ENCODE measurements around the gene FERMT1. TPM values are rescaled to one million over a fixed set of nuclear protein-coding genes. Genes with fewer than 3 reads are reported as not detected.

Gene FERMT1
- total RNA-seq, 1 donor from 2014 or later, result 1.3 TPM

- no peak overlapping the region for H3K4me3 ChIP-seq
- H3K36me3 ChIP-seq, result no peaks in the 10 kb centered on the region
- H3K4me1 ChIP-seq, result peaks cover 37% of the 10 kb centered on the region
- no peak for DNase-seq (ENCODE audit: low spot score)
- no peak overlapping the region for H3K9ac ChIP-seq
- H2AFZ ChIP-seq (replicated peaks), result no peak overlapping the region
- peak overlapping the region; percentile 2 for H3K4me2 ChIP-seq
- H3K27ac ChIP-seq, result no peak overlapping the region
- no peaks in the 10 kb centered on the region for H3K9me3 Mint-ChIP-seq
- no peaks in the 10 kb centered on the region for H3K79me2 ChIP-seq (ENCODE audit: low read depth)
- H3K4me3 Mint-ChIP-seq, result no peak overlapping the region
- TF ChIP-seq EZH2phosphoT487 (IDR thresholded peaks at IDR 0.05) (no peak), EZH2 (IDR thresholded peaks at IDR 0.05) (no peak)
- TF ChIP-seq, protein P1, sequence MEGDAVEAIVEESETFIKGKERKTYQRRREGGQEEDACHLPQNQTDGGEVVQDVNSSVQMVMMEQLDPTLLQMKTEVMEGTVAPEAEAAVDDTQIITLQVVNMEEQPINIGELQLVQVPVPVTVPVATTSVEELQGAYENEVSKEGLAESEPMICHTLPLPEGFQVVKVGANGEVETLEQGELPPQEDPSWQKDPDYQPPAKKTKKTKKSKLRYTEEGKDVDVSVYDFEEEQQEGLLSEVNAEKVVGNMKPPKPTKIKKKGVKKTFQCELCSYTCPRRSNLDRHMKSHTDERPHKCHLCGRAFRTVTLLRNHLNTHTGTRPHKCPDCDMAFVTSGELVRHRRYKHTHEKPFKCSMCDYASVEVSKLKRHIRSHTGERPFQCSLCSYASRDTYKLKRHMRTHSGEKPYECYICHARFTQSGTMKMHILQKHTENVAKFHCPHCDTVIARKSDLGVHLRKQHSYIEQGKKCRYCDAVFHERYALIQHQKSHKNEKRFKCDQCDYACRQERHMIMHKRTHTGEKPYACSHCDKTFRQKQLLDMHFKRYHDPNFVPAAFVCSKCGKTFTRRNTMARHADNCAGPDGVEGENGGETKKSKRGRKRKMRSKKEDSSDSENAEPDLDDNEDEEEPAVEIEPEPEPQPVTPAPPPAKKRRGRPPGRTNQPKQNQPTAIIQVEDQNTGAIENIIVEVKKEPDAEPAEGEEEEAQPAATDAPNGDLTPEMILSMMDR (IDR thresholded peaks at IDR 0.05), result no peak
- H3K27me3 Mint-ChIP-seq (ENCODE audit: insufficient read depth, low read depth), result peaks cover 23% of the 10 kb centered on the region
- H4K20me1 ChIP-seq (ENCODE audit: low read depth), result no peaks in the 10 kb centered on the region
- H3K36me3 Mint-ChIP-seq, result no peaks in the 10 kb centered on the region
- H3K27ac Mint-ChIP-seq, result no peak overlapping the region
- peaks cover 20% of the 10 kb centered on the region for H3F3A ChIP-seq (ENCODE audit: low read depth)
- H3K9me3 ChIP-seq (ENCODE audit: low read depth), result no peaks in the 10 kb centered on the region
- peaks cover 5% of the 10 kb centered on the region for H3K4me1 Mint-ChIP-seq
- peaks cover 40% of the 10 kb centered on the region for H3K27me3 ChIP-seq
These were observed 2.3 kb downstream of the FERMT1 start for GRCh38 chr20:6120491-6120988.

GRCh38 chr20:6116758-6117157, 6.1 kb downstream of the FERMT1 start:
- no peak overlapping the region for H3K27ac ChIP-seq
- H3K4me1 ChIP-seq, result peaks cover 18% of the 10 kb centered on the region
- TF ChIP-seq EZH2phosphoT487 (IDR thresholded peaks at IDR 0.05) (no peak), EZH2 (IDR thresholded peaks at IDR 0.05) (no peak)
- TF ChIP-seq, protein P1 (IDR thresholded peaks at IDR 0.05), result no peak
- no peaks in the 10 kb centered on the region for H3K79me2 ChIP-seq (ENCODE audit: low read depth)
- Mint-ChIP-seq H3K4me1 (peaks cover 3% of the 10 kb centered on the region), H3K4me3 (no peak overlapping the region), H3K9me3 (peaks cover 14% of the 10 kb centered on the region), H3K27me3 (ENCODE audit: insufficient read depth, low read depth) (peaks cover 6% of the 10 kb centered on the region), H3K36me3 (no peaks in the 10 kb centered on the region), H3K27ac (no peak overlapping the region)
- no peaks in the 10 kb centered on the region for H3K36me3 ChIP-seq
- H3F3A ChIP-seq (ENCODE audit: low read depth), result peaks cover 4% of the 10 kb centered on the region
- no peaks in the 10 kb centered on the region for H4K20me1 ChIP-seq (ENCODE audit: low read depth)
- no peak overlapping the region for H2AFZ ChIP-seq (replicated peaks)
- no peak overlapping the region for H3K9ac ChIP-seq
- no peak overlapping the region for H3K4me2 ChIP-seq
- DNase-seq (ENCODE audit: low spot score), result no peak
- peaks cover 11% of the 10 kb centered on the region for H3K27me3 ChIP-seq
- H3K4me3 ChIP-seq, result no peak overlapping the region
- H3K9me3 ChIP-seq (ENCODE audit: low read depth), result no peaks in the 10 kb centered on the region

DNA sequence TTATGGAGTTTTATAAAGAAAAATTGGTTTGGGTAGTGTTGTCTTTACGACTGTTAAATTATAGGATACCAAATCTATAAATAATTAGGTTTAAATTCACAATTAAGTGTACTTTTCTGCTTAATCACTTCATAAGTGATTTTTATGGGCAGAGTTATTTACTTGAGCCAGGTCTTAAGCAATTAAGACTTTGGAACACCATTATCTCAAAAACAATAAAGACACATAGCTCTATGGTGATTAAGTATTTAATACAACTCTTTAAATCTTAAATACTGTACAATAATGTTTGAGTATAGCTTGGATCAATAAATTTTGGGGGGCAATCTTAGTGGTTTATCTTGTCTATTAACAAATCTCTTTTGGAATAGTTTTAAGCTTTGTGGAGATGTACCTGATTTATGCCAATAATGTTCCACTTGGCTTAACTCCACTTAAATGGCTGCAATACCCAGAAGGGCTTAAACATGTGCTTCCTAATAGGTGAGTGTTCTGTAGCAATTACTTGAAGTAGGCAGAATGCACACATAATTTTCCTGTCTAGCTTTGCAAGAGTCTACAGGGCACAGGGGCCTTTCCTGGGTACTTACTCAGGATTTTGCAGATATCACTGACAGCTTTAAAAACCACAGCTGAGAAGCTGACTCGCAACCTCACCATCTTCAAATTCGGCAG, 7.5 kb downstream of the FERMT1 start:
- no peak overlapping the region for H3K4me3 Mint-ChIP-seq
- Histone ChIP-seq H3K4me1 (peaks cover 11% of the 10 kb centered on the region), H3F3A (ENCODE audit: low read depth) (no peaks in the 10 kb centered on the region), H3K9ac (no peak overlapping the region), H3K79me2 (ENCODE audit: low read depth) (no peaks in the 10 kb centered on the region), H3K9me3 (ENCODE audit: low read depth) (no peaks in the 10 kb centered on the region), H3K27me3 (no peaks in the 10 kb centered on the region), H3K4me2 (no peak overlapping the region), H4K20me1 (ENCODE audit: low read depth) (no peaks in the 10 kb centered on the region), H3K27ac (no peak overlapping the region), H3K36me3 (no peaks in the 10 kb centered on the region), H3K4me3 (no peak overlapping the region), H2AFZ (replicated peaks) (no peak overlapping the region)
- H3K36me3 Mint-ChIP-seq, result no peaks in the 10 kb centered on the region
- no peaks in the 10 kb centered on the region for H3K27me3 Mint-ChIP-seq (ENCODE audit: insufficient read depth, low read depth)
- peaks cover 16% of the 10 kb centered on the region for H3K9me3 Mint-ChIP-seq
- no peak overlapping the region for H3K27ac Mint-ChIP-seq
- DNase-seq (ENCODE audit: low spot score), result no peak
- peaks cover 3% of the 10 kb centered on the region for H3K4me1 Mint-ChIP-seq
- TF ChIP-seq EZH2 (IDR thresholded peaks at IDR 0.05) (no peak), EZH2phosphoT487 (IDR thresholded peaks at IDR 0.05) (no peak)
- TF ChIP-seq, protein P1 (IDR thresholded peaks at IDR 0.05), result no peak

Measured in neural progenitor cell (in vitro differentiated cells).